ENCODE measurements around the gene RNU5D-1.

GRCh38 chr1:44739307-44740178, 8.6 kb upstream of the RNU5D-1 start, which contains the start of gene KIF2C:
- TF ChIP-seq CTCF (IDR thresholded peaks at IDR 0.05) (no peak), POLR2A (IDR thresholded peaks at IDR 0.05) (peak in 1 of 2 donors; percentile 61)

Data from lower leg skin (tissue), 3 donors.